ENCODE results near the gene CDT1. TPM values are rescaled to one million over a fixed set of nuclear protein-coding genes. Genes with fewer than 3 reads are reported as not detected.

Gene CDT1
- 160 TPM for total RNA-seq (2021; ENCODE audit: unreplicated experiment)
- 123 and 132 TPM in 2 replicates for polyA plus RNA-seq (2012)
- percentile 75 among the genes with signal in this experiment for Bru-seq, nascent RNA
- BruChase-seq, experiment 1, labeled RNA remaining after a 6-hour chase: percentile 88 among the genes with signal in this experiment
- percentile 90 among the genes with signal in this experiment for BruChase-seq, experiment 2, labeled RNA remaining after a 2-hour chase
- long read RNA-seq, transcript CDT1-201 (10 exons, 3,240 nt): major isoform, 164 of 321 reads
- long read RNA-seq, partial matches to known transcripts: 138 of 321 reads
- long read RNA-seq, other reads (novel, unspliced or antisense): 19 of 321 reads

DNA sequence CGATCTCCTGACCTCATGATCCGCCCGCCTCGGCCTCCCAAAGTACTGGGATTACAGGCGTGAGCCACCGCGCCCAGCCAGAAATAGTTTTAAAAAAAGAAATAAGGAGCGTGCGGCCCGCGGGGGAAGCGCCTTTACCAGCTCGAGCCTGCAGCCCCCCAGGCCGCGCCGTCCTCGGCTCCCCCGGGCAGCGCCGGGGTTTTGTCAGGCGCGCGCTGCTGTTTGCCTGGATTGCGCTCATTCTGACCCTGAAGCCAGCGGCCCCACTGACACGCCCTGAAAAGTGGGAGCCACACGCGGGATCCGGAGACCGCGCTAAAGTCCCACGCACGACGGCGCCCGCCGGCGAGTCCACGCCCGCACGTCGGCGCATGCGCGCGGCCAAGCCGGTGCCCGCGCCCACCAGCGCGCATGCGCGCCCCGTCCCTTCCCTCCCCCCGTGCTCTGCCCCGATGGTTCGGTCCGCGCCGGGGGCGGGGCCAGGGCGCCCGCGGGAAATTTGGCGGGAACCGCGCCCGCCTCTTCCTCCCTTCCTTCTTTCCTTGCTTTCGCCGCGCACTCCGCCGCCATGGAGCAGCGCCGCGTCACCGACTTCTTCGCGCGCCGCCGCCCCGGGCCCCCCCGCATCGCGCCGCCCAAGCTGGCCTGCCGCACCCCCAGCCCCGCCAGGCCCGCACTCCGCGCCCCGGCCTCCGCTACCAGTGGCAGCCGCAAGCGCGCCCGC is at the start of gene CDT1:
TSS of gene CDT1 (plus strand) at position 526 of the 724 bp plus-strand sequence. CDS start at position 569, 43 bp downstream.
- peak; percentile 61 for DNase-seq (ENCODE audit: low read depth, low spot score)
- H3K27ac ChIP-seq (ENCODE audit: low read depth, low read length): peak within 1 kb of the TSS; percentile 100
- peak; percentile 42 for ATAC-seq
- H3K4me2 ChIP-seq (ENCODE audit: low read length): peak within 1 kb of the TSS; percentile 99
- peaks cover 16 to 43% of the 10 kb centered on the region in 2 experiments for H3K4me1 ChIP-seq (ENCODE audit: control insufficient read depth in 1 of 2, insufficient read depth in 2 of 2, low read length in 2 of 2)
- RAD21 ChIA-PET (ENCODE audit: low non-redundant PET in 1 of 2, low total read pairs in 2 of 2, uncharacterized antibody in 2 of 2, unreplicated experiment in 2 of 2): no interaction called here
- H2AFZ ChIP-seq (ENCODE audit: low read depth, low read length, poor library complexity, severe bottlenecking): peak within 1 kb of the TSS; percentile 86
- no peaks in the 10 kb centered on the region for H3K9me3 ChIP-seq (ENCODE audit: control insufficient read depth in 1 of 2, insufficient read depth in 1 of 2, low read depth in 1 of 2, low read length in 2 of 2)
- H3K9ac ChIP-seq (ENCODE audit: low read length): peak within 1 kb of the TSS; percentile 97
- CTCF ChIA-PET: interaction anchor here (1.0 to 1.3 kb wide), 4 partner anchors 8 to 66 kb away, joined by 3 to 10 read pairs (median 5); partner anchors contain the start of gene APRT
- H3K79me2 ChIP-seq (ENCODE audit: insufficient read depth, low read length): peaks cover 49% of the 10 kb centered on the region
- no peaks in the 10 kb centered on the region for H3K27me3 ChIP-seq (ENCODE audit: insufficient read depth, low read length)
- no peaks in the 10 kb centered on the region for H3K9me2 ChIP-seq (ENCODE audit: insufficient read depth)
- no TSS peak for BruUV-seq (replicated peaks)
- H3K36me3 ChIP-seq (ENCODE audit: control insufficient read depth in 1 of 2, insufficient read depth in 2 of 2, low read length in 2 of 2): peaks cover 19 to 39% of the 10 kb centered on the region in 2 experiments; a peak in 3 of 4 replicates
- peaks cover 12% of the 10 kb centered on the region; the same call in 1 of the 2 replicates for H4K20me1 ChIP-seq (ENCODE audit: insufficient read depth)
- intact Hi-C loops (cut with micrococcal nuclease): loop anchor here (2.0 to 5.0 kb wide), 2 partner anchors 19 to 66 kb away; partner anchors contain the start of gene PIEZO1
- peak; percentile 76 for TF ChIP-seq POLR2A (IDR thresholded peaks at IDR 0.05; ENCODE audit: borderline replicate concordance, extremely low read depth, insufficient read depth, insufficient read length)
- no peak for TF ChIP-seq CEBPB (IDR thresholded peaks at IDR 0.05; ENCODE audit: low read depth)
- TF ChIP-seq TCF7L2 (IDR thresholded peaks at IDR 0.05; ENCODE audit: borderline replicate concordance, extremely low read depth, insufficient read depth, insufficient read length): peak; percentile 34
- TF ChIP-seq YY1 (IDR thresholded peaks at IDR 0.05; ENCODE audit: extremely low read depth, insufficient replicate concordance, low read depth, low read length): peak; percentile 76
- TF ChIP-seq POLR2AphosphoS5 (IDR thresholded peaks at IDR 0.05; ENCODE audit: low read depth, low read length): peak; percentile 88
- no peak for TF ChIP-seq ZNF274 (IDR thresholded peaks at IDR 0.05; ENCODE audit: low read depth, low read length)
- TF ChIP-seq ZFX (IDR thresholded peaks at IDR 0.05): peak; percentile 66
- POLR2A ChIA-PET: interaction anchor here (0.9 to 1.5 kb wide), 7 partner anchors 8 to 389 kb away, joined by 3 to 15 read pairs (median 4); partner anchors contain the start of genes APRT and PIEZO1
- H3K4me3 ChIP-seq (replicated peaks in 1 of 2; ENCODE audit: low read depth in 1 of 2, low read length in 2 of 2): peak within 1 kb of the TSS; percentile 85 to 99
